HG02981 (cell line): ENCODE results near the gene ZNF808.
"Not testable (repeated sequence)": the region's sequence is repeated elsewhere in the genome, so short reads cannot be mapped to it uniquely, and the experiment has no call there.

Experiments
- ATAC-seq: cut with Tn5 transposase; IDR thresholded peaks from one replicate; pipeline ENCODE4 v1.9.1; 2021; ENCODE audit warnings: mild to moderate bottlenecking, moderate library complexity; ENCODE audit not compliant: unreplicated experiment

The ZNF808 gene

GRCh38 chr19:52527134-52527955 is at the start of gene ZNF808:
ZNF808 (plus strand) TSS chr19:52527668; CDS start chr19:52543285, 15,617 bp downstream.
- peak; percentile 79 for ATAC-seq

- not testable (repeated sequence) for ATAC-seq
These were observed 43.2 kb upstream of the ZNF808 start for GRCh38 chr19:52484111-52484743.

- ATAC-seq = not testable (repeated sequence)
These were observed 42.4 kb upstream of the ZNF808 start for GRCh38 chr19:52485064-52485463.

GRCh38 chr19:52485561-52486240 is 41.8 kb upstream of the ZNF808 start:
- not testable (repeated sequence) for ATAC-seq

- no peak for ATAC-seq
These were observed 35.1 kb upstream of the ZNF808 start for GRCh38 chr19:52492201-52492993.

- no peak for ATAC-seq
These were observed 34.4 kb upstream of the ZNF808 start for GRCh38 chr19:52492994-52493470.

GRCh38 chr19:52494518-52494917 is 33.0 kb upstream of the ZNF808 start:
- no peak for ATAC-seq

- no peak for ATAC-seq
These were observed 28.9 kb upstream of the ZNF808 start for GRCh38 chr19:52498571-52498970.

- not testable (repeated sequence) for ATAC-seq
These were observed 27.0 kb upstream of the ZNF808 start for GRCh38 chr19:52500474-52500873.

- ATAC-seq = not testable (repeated sequence)
These were observed 26.5 kb upstream of the ZNF808 start for GRCh38 chr19:52500991-52501390.

GRCh38 chr19:52507266-52507665 is 20.2 kb upstream of the ZNF808 start:
- no peak for ATAC-seq

- ATAC-seq = no peak
These were observed 11.3 kb upstream of the ZNF808 start for GRCh38 chr19:52516191-52516590.

- ATAC-seq = no peak
These were observed 8.8 kb upstream of the ZNF808 start for GRCh38 chr19:52518646-52519045.

GRCh38 chr19:52519175-52519574 is 8.3 kb upstream of the ZNF808 start:
- ATAC-seq = not testable (repeated sequence)

- ATAC-seq = no peak
These were observed 7.5 kb upstream of the ZNF808 start for GRCh38 chr19:52520013-52520412.

- no peak for ATAC-seq
These were observed 4.9 kb upstream of the ZNF808 start for GRCh38 chr19:52522551-52522950.

GRCh38 chr19:52524086-52524485 is 3.4 kb upstream of the ZNF808 start:
- ATAC-seq = no peak

- peak; percentile 8 for ATAC-seq
These were observed 486 bp downstream of the ZNF808 start for GRCh38 chr19:52527956-52528351.

GRCh38 chr19:52532480-52532879 is 5.0 kb downstream of the ZNF808 start:
- ATAC-seq = no peak

- no peak for ATAC-seq
These were observed 6.4 kb downstream of the ZNF808 start for GRCh38 chr19:52533901-52534300.

- not testable (repeated sequence) for ATAC-seq
These were observed 7.9 kb downstream of the ZNF808 start for GRCh38 chr19:52535385-52535770.
